ENCODE measurements around the gene HPSE2. TPM values are rescaled to one million over a fixed set of nuclear protein-coding genes. Genes with fewer than 3 reads are reported as not detected.

HPSE2 gene
- total RNA-seq, 1 experiment from 2014 or later = not detected

- Histone ChIP-seq H3K4me3 (ENCODE audit: low read depth in 2 of 2, low read length in 2 of 2) (no peak overlapping the region), H3K4me1 (ENCODE audit: control insufficient read depth, insufficient read depth, low read length) (no peaks in the 10 kb centered on the region), H3K9me3 (ENCODE audit: control insufficient read depth, insufficient read depth, low read depth, low read length) (no peaks in the 10 kb centered on the region), H3K36me3 (ENCODE audit: control insufficient read depth, insufficient read depth, low read length) (no peaks in the 10 kb centered on the region), H3K27ac (ENCODE audit: low read length) (no peak overlapping the region), H3K27me3 (ENCODE audit: control insufficient read depth, insufficient read depth, low read length) (no peaks in the 10 kb centered on the region)
- intact Hi-C loops (cut with micrococcal nuclease; ENCODE audit: unreplicated experiment) (no loop called here), in situ Hi-C loops (cut with HindIII; ENCODE audit: low pct_unique_long_range_greater_than_20kb, low sequenced_read_pairs) (no loop called here)
- BruUV-seq (replicated peaks) = no TSS peak
- ChIA-PET POLR2A (no interaction called here), CTCF (no interaction called here)
- TF ChIP-seq SIN3A (IDR thresholded peaks at IDR 0.05; ENCODE audit: borderline replicate concordance, insufficient read depth, low read depth, low read length) (no peak), TCF7L2 (IDR thresholded peaks at IDR 0.05; ENCODE audit: low read depth, low read length) (no peak), POLR2AphosphoS5 (IDR thresholded peaks at IDR 0.05; ENCODE audit: low read depth, low read length) (no peak), CTCF (IDR thresholded peaks at IDR 0.05) (no peak), REST (IDR thresholded peaks at IDR 0.05; ENCODE audit: insufficient read depth in 1 of 2, low read depth in 2 of 2, low read length in 1 of 2) (no peak)
- no peak for ATAC-seq
- no peak for DNase-seq (ENCODE audit: low read depth, low spot score)
Observed at GRCh38 chr10:98832738-98833137, 402.9 kb downstream of the HPSE2 start.

GRCh38 chr10:98832196-98832595 lies 403.5 kb downstream of the HPSE2 start:
- H3K4me1 ChIP-seq (ENCODE audit: control insufficient read depth, insufficient read depth, low read length) = no peaks in the 10 kb centered on the region
- no peaks in the 10 kb centered on the region for H3K36me3 ChIP-seq (ENCODE audit: control insufficient read depth, insufficient read depth, low read length)
- intact Hi-C loops (cut with micrococcal nuclease; ENCODE audit: unreplicated experiment) (no loop called here), in situ Hi-C loops (cut with HindIII; ENCODE audit: low pct_unique_long_range_greater_than_20kb, low sequenced_read_pairs) (no loop called here)
- ATAC-seq (no peak), DNase-seq (ENCODE audit: low read depth, low spot score) (no peak)
- no peak overlapping the region for H3K27ac ChIP-seq (ENCODE audit: low read length)
- TF ChIP-seq POLR2AphosphoS5 (IDR thresholded peaks at IDR 0.05; ENCODE audit: low read depth, low read length) (no peak), SIN3A (IDR thresholded peaks at IDR 0.05; ENCODE audit: borderline replicate concordance, insufficient read depth, low read depth, low read length) (no peak), REST (IDR thresholded peaks at IDR 0.05; ENCODE audit: insufficient read depth in 1 of 2, low read depth in 2 of 2, low read length in 1 of 2) (no peak), TCF7L2 (IDR thresholded peaks at IDR 0.05; ENCODE audit: low read depth, low read length) (no peak), CTCF (IDR thresholded peaks at IDR 0.05) (no peak)
- no peaks in the 10 kb centered on the region for H3K9me3 ChIP-seq (ENCODE audit: control insufficient read depth, insufficient read depth, low read depth, low read length)
- no peaks in the 10 kb centered on the region for H3K27me3 ChIP-seq (ENCODE audit: control insufficient read depth, insufficient read depth, low read length)
- BruUV-seq (replicated peaks) = no TSS peak
- POLR2A ChIA-PET = no interaction called here
- CTCF ChIA-PET = no interaction called here
- no peak overlapping the region for H3K4me3 ChIP-seq (ENCODE audit: low read depth in 2 of 2, low read length in 2 of 2)
